Measurements from ENCODE around the gene PTPRD.

The PTPRD gene

GRCh38 chr9:8457055-8457454 is 2155.7 kb downstream of the PTPRD start:
- no peak for DNase-seq (ENCODE audit: low spot score)
- in situ Hi-C loops (cut with MboI; ENCODE audit: low pct_unique_long_range_greater_than_20kb, low sequenced_read_pairs, unreplicated experiment), result no loop called here
- no peak for TF ChIP-seq CTCF (IDR thresholded peaks at IDR 0.05; ENCODE audit: extremely low read depth, insufficient read depth, missing control alignments)

GRCh38 chr9:8456344-8456743 is 2156.5 kb downstream of the PTPRD start:
- TF ChIP-seq CTCF (IDR thresholded peaks at IDR 0.05; ENCODE audit: extremely low read depth, insufficient read depth, missing control alignments), result no peak
- in situ Hi-C loops (cut with MboI; ENCODE audit: low pct_unique_long_range_greater_than_20kb, low sequenced_read_pairs, unreplicated experiment), result no loop called here
- no peak for DNase-seq (ENCODE audit: low spot score)

GRCh38 chr9:8450810-8451545 is 2161.8 kb downstream of the PTPRD start:
- DNase-seq (ENCODE audit: low spot score), result no peak
- in situ Hi-C loops (cut with MboI; ENCODE audit: low pct_unique_long_range_greater_than_20kb, low sequenced_read_pairs, unreplicated experiment), result no loop called here
- no peak for TF ChIP-seq CTCF (IDR thresholded peaks at IDR 0.05; ENCODE audit: extremely low read depth, insufficient read depth, missing control alignments)

- TF ChIP-seq CTCF (IDR thresholded peaks at IDR 0.05; ENCODE audit: extremely low read depth, insufficient read depth, missing control alignments), result no peak
- in situ Hi-C loops (cut with MboI; ENCODE audit: low pct_unique_long_range_greater_than_20kb, low sequenced_read_pairs, unreplicated experiment), result no loop called here
Measured at GRCh38 chr9:8448226-8448625, 2164.6 kb downstream of the PTPRD start.

GRCh38 chr9:8447601-8448000 is 2165.2 kb downstream of the PTPRD start:
- in situ Hi-C loops (cut with MboI; ENCODE audit: low pct_unique_long_range_greater_than_20kb, low sequenced_read_pairs, unreplicated experiment), result no loop called here
- no peak for DNase-seq (ENCODE audit: low spot score)
- TF ChIP-seq CTCF (IDR thresholded peaks at IDR 0.05; ENCODE audit: extremely low read depth, insufficient read depth, missing control alignments), result no peak

More at GRCh38 chr9:8448226-8448625, 2164.6 kb downstream of the PTPRD start:
- no peak for DNase-seq (ENCODE audit: low spot score)

GRCh38 chr9:8437876-8438275 is 2174.9 kb downstream of the PTPRD start:
- TF ChIP-seq CTCF (IDR thresholded peaks at IDR 0.05; ENCODE audit: extremely low read depth, insufficient read depth, missing control alignments), result no peak
- in situ Hi-C loops (cut with MboI; ENCODE audit: low pct_unique_long_range_greater_than_20kb, low sequenced_read_pairs, unreplicated experiment), result no loop called here

More at GRCh38 chr9:8437876-8438275, 2174.9 kb downstream of the PTPRD start:
- no peak for DNase-seq (ENCODE audit: low spot score)

All from GM13977 (cell line).